SK-N-MC (cell line): ENCODE results near the gene GLG1.

Experiments
- EZH2 ChIP-seq: fragments of 200-600 bp; sonication (generic); IDR thresholded peaks from one replicate; pipeline ENCODE4 v1.6.1; 2017; ENCODE audit warnings: antibody characterized with exemption
- POLR2AphosphoS5 ChIP-seq: IDR thresholded peaks from 2 replicates; pipeline ENCODE4 v1.6.1; 2012; ENCODE audit warnings: mild to moderate bottlenecking, low read depth, low read length, borderline replicate concordance

GRCh38 chr16:74485916-74486315 lies 121.0 kb downstream of the GLG1 start:
- no peak for TF ChIP-seq POLR2AphosphoS5
- TF ChIP-seq EZH2 = no peak
